GM21447 (cell line): ENCODE data around the gene SPIRE2.
"Not testable (repeated sequence)": the region's sequence is repeated elsewhere in the genome, so short reads cannot be mapped to it uniquely, and the experiment has no call there.

ENCODE experiments used
- ATAC-seq: cut with Tn5 transposase; IDR thresholded peaks from one replicate; pipeline ENCODE4 v1.9.1; 2021; ENCODE audit not compliant: unreplicated experiment

SPIRE2 gene

DNA sequence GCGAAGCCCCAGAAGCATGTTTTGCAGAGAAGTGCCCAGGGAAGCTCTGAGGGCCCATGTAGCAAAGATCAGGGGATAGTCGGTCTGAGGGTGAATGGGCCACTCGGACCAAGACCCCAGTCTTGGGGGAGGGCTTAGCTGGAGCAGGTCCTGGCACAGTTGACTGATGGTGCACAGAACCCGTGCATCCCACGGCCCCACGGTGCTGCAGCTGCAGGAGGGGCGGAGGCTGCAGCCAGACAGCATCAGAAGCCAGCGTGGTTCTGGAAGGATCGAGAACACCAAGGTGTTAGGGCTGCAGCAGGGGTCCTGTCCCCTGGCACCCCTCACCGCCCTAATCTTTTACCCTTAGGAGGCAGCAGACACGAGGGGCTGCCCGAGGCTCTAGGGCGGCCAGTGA lies 83.9 kb downstream of the SPIRE2 start:
- no peak for ATAC-seq

DNA sequence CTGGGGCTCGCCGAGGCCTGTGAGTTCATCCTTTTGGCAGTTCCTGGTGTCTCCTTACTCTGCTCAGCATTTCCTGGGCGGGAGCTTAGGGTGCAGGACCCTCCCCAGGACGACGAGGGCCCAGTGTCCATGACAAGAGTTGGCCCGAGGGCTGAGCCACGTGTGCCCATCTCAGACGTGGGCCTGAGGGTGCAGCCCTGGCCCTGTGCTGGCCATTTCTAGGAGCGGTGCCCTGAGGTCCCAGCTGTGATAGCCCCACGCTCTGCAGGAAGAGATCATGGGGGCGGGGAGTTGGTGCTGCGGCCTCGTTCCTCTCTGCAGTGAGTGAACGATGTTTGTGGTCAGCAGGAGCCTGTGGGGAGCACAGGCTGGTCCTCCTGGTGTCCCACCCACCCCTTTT lies 84.4 kb downstream of the SPIRE2 start:
- ATAC-seq: no peak

DNA sequence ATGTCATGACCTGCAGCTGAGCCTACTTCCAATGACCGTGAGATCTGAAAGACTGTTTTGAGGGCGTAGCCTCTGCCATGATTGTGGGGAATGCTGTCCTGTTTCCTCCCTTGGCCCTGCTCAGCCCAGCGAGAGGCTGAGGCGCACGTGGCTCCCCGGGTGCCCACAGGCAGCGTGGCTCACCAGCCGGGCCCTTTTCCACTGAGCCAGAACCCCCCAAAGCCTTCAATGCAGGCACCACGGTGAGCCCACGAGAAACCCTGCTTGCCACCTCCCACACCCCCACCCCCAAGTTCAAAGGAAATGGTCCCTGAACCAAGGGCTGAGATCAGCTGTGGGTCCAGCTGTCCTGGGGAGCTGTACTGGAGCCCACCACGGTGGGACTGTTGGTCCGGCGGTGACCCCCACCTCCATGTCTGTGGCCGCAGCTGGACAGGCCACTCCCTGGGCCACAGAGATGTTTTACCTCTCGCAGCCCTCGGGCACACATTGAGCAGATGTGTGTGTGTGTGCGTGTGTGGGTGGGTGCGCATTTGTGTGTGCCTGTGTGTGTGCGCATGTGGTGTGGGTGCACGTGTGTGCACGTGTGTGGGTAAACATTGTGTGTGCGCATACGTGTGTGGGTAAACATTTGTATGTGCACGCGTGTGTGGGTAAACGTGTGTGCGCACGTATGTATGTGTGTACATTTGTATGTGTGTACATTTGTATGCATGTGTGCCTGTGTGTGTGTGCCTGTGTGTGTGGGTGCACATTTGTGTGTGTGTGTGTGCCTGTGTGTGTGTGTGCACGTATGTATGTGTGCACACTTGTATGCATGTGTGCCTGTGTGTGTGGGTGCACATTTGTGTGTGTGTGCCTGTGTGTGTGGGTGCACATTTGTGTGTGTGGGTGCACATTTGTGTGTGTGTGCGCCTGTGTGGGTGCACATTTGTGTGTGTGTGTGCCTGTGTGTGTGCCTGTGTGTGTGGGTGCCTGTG lies 85.4 kb downstream of the SPIRE2 start:
- ATAC-seq: no peak

DNA sequence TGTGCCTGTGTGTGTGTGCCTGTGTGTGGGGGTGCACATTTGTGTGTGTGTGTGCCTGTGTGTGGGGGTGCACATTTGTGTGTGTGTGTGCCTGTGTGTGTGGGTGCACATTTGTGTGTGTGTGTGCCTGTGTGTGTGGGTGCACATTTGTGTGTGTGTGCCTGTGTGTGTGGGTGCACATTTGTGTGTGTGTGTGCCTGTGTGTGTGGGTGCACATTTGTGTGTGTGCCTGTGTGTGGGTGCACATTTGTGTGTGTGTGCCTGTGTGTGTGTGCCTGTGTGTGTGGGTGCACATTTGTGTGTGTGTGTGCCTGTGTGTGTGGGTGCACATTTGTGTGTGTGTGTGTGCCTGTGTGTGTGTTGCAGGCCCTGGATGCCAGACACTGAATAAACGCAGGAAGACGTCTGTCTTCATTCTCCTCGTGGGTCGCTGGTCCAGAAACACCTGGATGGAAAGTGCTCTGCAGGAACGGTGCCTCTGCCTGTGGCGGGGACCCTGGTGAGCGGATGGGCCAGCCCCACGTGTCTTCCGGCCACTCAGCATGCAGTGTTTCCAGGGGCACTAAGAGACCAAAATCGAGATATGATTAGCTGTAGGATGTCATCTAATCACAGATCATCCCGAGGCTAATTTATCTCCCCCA lies 86.5 kb downstream of the SPIRE2 start:
- not testable (repeated sequence) for ATAC-seq

DNA sequence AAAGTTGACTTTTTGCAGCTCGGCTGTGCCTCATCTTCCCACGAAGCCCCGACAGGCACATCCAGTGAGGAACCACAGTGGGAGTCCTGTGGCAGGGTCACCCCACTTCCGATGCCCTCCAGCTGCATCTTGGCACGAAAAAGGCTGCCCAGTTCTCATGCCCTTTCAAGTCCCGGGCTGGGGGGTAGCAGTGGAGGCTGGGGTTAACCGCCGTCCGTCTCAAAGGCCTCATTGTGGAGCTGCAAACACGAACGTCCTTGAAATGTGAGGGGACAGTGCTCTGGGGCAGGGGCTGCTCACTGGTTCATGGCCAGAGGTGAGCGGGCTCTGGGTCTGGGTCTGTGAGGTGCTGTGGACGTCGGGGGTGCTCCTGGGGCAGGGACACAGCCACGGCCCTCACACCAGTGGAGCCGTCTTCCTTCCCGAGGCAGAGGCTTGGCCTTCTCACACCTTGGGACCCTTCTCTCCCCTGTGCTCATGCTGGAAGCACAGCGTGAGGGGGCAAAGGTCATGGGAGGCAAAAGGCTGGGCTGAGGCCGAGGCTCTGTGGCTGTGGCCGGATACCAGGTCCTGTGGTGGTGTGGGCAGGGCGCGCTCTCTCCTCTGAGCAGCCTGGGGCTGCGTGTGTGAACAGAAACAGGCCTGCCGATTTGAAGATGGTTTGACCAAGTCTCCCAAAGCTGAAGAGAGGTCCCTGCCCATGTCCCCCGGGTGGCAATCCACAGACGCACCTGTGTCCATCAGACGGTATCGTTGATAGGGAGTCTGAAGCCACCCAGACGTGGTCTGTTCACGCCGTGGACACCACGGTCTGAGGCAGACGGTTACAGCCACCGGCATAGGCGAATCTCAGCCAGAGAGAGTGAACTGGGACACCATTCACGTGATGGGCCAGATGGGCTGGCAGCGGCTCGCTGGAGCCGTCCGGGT lies 87.3 kb downstream of the SPIRE2 start:
- no peak for ATAC-seq

DNA sequence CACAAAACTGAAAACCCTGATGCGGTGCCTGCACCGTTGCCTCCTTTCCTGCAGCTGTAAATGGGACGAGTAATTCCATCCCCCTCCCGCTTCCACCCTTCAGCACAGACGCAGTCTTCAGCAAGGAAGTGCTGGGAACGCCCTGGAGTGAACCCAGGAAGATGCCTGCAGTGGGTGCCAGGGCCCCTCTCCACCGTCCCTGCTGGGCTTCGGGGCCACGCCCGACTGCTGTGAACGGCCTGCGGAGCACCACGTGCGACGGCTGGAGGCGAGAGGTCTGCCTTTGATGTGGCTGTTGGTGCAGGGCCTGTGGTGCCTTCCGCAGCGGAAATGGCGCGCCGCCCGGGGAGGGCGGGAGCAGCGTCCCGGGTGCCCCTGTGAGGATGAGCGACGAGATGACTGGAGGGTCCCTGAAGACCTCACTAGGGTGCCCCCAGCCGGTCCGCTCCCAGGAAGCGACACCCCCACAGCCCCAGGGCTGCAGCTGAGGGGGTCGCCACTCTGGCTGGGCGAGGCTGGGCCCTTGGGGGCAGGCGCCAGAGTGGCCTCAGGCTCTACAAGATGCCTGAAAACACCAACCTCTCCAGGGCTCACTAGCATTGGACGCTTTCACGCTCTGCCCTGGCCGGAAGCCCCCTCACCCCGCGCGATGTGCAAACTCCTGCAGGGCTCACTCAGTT lies 89.6 kb downstream of the SPIRE2 start:
- peak; percentile 78 for ATAC-seq

DNA sequence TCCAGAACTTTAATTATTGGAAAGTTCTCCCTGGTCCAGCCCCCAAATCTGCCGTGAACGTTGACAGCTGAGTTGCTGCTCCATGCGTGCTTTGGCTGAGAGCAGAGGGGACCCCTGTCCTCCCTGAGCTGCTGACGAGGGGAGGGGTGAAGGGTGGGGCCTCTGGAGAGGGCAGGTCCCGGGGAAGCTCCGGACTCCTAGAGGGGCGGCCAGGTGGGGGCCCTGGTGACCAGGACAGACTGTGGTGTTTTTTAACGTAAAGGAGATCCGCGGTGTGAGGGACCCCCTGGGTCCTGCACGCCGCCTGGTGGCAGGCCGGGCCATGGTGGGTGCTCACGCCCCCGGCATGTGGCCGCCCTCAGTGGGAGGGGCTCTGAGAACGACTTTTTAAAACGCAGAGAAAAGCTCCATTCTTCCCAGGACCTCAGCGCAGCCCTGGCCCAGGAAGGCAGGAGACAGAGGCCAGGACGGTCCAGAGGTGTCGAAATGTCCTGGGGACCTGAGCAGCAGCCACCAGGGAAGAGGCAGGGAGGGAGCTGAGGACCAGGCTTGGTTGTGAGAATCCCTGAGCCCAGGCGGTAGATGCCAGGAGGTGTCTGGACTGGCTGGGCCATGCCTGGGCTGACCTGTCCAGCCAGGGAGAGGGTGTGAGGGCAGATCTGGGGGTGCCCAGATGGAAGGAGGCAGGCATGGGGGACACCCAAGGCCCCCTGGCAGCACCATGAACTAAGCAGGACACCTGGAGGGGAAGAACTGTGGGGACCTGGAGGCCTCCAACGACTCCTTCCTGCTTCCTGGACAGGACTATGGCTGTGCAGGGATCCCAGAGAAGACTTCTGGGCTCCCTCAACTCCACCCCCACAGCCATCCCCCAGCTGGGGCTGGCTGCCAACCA lies 90.4 kb downstream of the SPIRE2 start, which contains the start of gene MC1R:
Gene MC1R, plus strand, starts transcription at position 410 of the 895 bp plus-strand sequence. Its CDS starts 397 bp downstream, at position 807.
- ATAC-seq: peak; percentile 16

DNA sequence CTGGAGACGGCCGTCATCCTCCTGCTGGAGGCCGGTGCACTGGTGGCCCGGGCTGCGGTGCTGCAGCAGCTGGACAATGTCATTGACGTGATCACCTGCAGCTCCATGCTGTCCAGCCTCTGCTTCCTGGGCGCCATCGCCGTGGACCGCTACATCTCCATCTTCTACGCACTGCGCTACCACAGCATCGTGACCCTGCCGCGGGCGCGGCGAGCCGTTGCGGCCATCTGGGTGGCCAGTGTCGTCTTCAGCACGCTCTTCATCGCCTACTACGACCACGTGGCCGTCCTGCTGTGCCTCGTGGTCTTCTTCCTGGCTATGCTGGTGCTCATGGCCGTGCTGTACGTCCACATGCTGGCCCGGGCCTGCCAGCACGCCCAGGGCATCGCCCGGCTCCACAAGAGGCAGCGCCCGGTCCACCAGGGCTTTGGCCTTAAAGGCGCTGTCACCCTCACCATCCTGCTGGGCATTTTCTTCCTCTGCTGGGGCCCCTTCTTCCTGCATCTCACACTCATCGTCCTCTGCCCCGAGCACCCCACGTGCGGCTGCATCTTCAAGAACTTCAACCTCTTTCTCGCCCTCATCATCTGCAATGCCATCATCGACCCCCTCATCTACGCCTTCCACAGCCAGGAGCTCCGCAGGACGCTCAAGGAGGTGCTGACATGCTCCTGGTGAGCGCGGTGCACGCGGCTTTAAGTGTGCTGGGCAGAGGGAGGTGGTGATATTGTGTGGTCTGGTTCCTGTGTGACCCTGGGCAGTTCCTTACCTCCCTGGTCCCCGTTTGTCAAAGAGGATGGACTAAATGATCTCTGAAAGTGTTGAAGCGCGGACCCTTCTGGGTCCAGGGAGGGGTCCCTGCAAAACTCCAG lies 91.5 kb downstream of the SPIRE2 start:
- no peak for ATAC-seq

DNA sequence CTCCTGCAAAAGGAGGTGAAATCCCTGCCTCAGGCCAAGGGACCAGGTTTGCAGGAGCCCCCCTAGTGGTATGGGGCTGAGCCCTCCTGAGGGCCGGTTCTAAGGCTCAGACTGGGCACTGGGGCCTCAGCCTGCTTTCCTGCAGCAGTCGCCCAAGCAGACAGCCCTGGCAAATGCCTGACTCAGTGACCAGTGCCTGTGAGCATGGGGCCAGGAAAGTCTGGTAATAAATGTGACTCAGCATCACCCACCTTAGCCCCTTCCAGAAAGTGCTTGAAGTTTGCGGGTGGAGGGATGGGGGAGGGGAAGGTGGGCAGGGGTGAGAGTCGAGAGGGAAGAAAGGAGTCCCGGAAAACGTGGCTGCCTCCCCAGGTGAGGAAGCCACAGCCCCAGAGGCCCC lies 92.4 kb downstream of the SPIRE2 start:
- no peak for ATAC-seq
